DND-41 (cell line): ENCODE data around the gene ZDHHC14.

Source experiments
- CTCF ChIP-seq: IDR thresholded peaks from 2 replicates; pipeline ENCODE4 v1.5.1; 2012; ENCODE audit warnings: borderline replicate concordance, low read length, moderate library complexity, mild to moderate bottlenecking; ENCODE audit not compliant: poor library complexity, severe bottlenecking; ENCODE audit errors: extremely low read depth
- EZH2 ChIP-seq: IDR thresholded peaks from 3 replicates; pipeline ENCODE4 v1.6.1; 2012; ENCODE audit warnings: borderline replicate concordance, low read depth, mild to moderate bottlenecking, moderate library complexity, low read length, inconsistent platforms; ENCODE audit not compliant: severe bottlenecking

GRCh38 chr6:157529654-157530039 lies 148.7 kb downstream of the ZDHHC14 start:
- no peak for TF ChIP-seq CTCF
- no peak for TF ChIP-seq EZH2
